H1 (cell line): Measurements from ENCODE around the gene CBX4. TPM values are rescaled to one million over a fixed set of nuclear protein-coding genes. Genes with fewer than 3 reads are reported as not detected.
A peak's percentile ranks its signal among the peaks of the same experiment; 100 is the strongest.

Experiments used
- CTCF ChIA-PET: fragments of 300-600 bp; sonication (Branson Sonifier 250); formaldehyde crosslinking; loops from one replicate; lab custom pipeline; 2021; ENCODE audit not compliant: partially characterized antibody; lab: Charles Lee
- POLR2A ChIA-PET: fragments of 300-600 bp; sonication (Branson Sonifier 250); formaldehyde crosslinking; loops from one replicate; lab custom pipeline; 2021; ENCODE audit warnings: inconsistent platforms; ENCODE audit not compliant: partially characterized antibody; lab: Charles Lee
- DNase-seq, 2 experiments: peaks; one replicate each; pipeline versions ENCODE4 v3.0.0 to v3.0.0-alpha.2; 2010 to 2022; ENCODE audit warnings: low spot score in 2 of 2, low read depth in 1 of 2, mixed read lengths in 1 of 2
- FAIRE-seq: peaks from 2 replicates; lab custom pipeline; 2011; peaks lifted over from hg19 to GRCh38; lab: Jason Lieb, UNC
- H2AFZ ChIP-seq: 2 replicates; pipeline ENCODE4 v1.8.1; 2012; ENCODE audit warnings: low read length, inconsistent platforms
- H2AK5ac ChIP-seq: 2 replicates; pipeline ENCODE4 v1.6.1; 2013; ENCODE audit warnings: low read depth, low read length
- H2BK120ac ChIP-seq: replicated peaks from 2 replicates; pipeline ENCODE3; 2013; ENCODE audit warnings: low read depth, low read length, inconsistent platforms
- H2BK12ac ChIP-seq: 2 replicates; pipeline ENCODE4 v1.6.1; 2013; ENCODE audit warnings: low read depth, low read length
- H2BK15ac ChIP-seq: 2 replicates; pipeline ENCODE4 v1.6.1; 2013; ENCODE audit warnings: low read length
- H2BK20ac ChIP-seq: 2 replicates; pipeline ENCODE4 v1.6.1; 2013; ENCODE audit warnings: low read length
- H2BK5ac ChIP-seq: 2 replicates; pipeline ENCODE4 v1.6.1; 2013; ENCODE audit warnings: low read depth, low read length
- H3K14ac ChIP-seq: 2 replicates; pipeline ENCODE4 v1.6.1; 2013; ENCODE audit warnings: inconsistent platforms; ENCODE audit not compliant: insufficient read length
- H3K18ac ChIP-seq: 2 replicates; pipeline ENCODE4 v1.6.1; 2013; ENCODE audit warnings: low read length; ENCODE audit errors: extremely low read depth
- H3K23ac ChIP-seq: 2 replicates; pipeline ENCODE4 v1.6.1; 2013; ENCODE audit warnings: inconsistent platforms; ENCODE audit not compliant: insufficient read length
- H3K23me2 ChIP-seq: 2 replicates; pipeline ENCODE4 v1.6.1; 2013; ENCODE audit warnings: low read depth, low read length
- H3K27ac ChIP-seq: 2 replicates; pipeline ENCODE4 v1.6.1; 2011; ENCODE audit warnings: low read depth, low read length, inconsistent platforms
- H3K27me3 ChIP-seq, 4 experiments: replicated peaks in 1 of 4; 1 replicate in 1 of 4; 2 replicates in 3 of 4; pipeline versions ENCODE4 v1.6.1 to v1.8.1; 2011 to 2013; ENCODE audit warnings: low read length in 3 of 4, mild to moderate bottlenecking in 3 of 4, inconsistent platforms in 2 of 4, mixed read lengths in 2 of 4, moderate library complexity in 1 of 4; ENCODE audit not compliant: control insufficient read depth in 3 of 4, insufficient read depth in 3 of 4; ENCODE audit errors: extremely low read depth in 1 of 4
- H3K36me3 ChIP-seq, 4 experiments: 2 replicates each; pipeline versions ENCODE4 v1.6.1 to v1.8.1; 2011 to 2013; ENCODE audit warnings: mild to moderate bottlenecking in 4 of 4, low read length in 3 of 4, moderate library complexity in 2 of 4, control low read depth in 1 of 4, inconsistent platforms in 1 of 4; ENCODE audit not compliant: insufficient read depth in 4 of 4, control insufficient read depth in 2 of 4
- H3K4ac ChIP-seq: replicated peaks from 2 replicates; pipeline ENCODE3; 2013; ENCODE audit warnings: low read length, low read depth, mixed read lengths, inconsistent platforms; ENCODE audit not compliant: insufficient read length
- H3K4me1 ChIP-seq, 4 experiments: replicated peaks in 1 of 4; 1 replicate in 1 of 4; 2 replicates in 3 of 4; pipeline versions ENCODE4 v1.6.1 to v1.8.1; 2011 to 2013; ENCODE audit warnings: low read length in 3 of 4, inconsistent platforms in 2 of 4, mixed read lengths in 1 of 4; ENCODE audit not compliant: insufficient read depth in 4 of 4, control insufficient read depth in 3 of 4
- H3K4me2 ChIP-seq, 2 experiments: 2 replicates each; pipeline versions ENCODE4 v1.6.1 to v1.8.1; 2011 to 2013; ENCODE audit warnings: low read depth in 2 of 2, low read length in 2 of 2, control low read depth in 1 of 2, inconsistent platforms in 1 of 2, mild to moderate bottlenecking in 1 of 2; ENCODE audit not compliant: insufficient read depth in 1 of 2
- H3K4me3 ChIP-seq, 4 experiments: fragments of 200-600, 300-600 bp in 1 of 4; sonication (generic), shearing (Covaris generic), sonication (Bioruptor Twin) in 1 of 4; 2 replicates each; pipeline versions ENCODE4 v1.5.1 to v1.8.1; 2011 to 2016; ENCODE audit warnings: low read length in 4 of 4, low read depth in 3 of 4, control low read depth in 2 of 4, inconsistent platforms in 2 of 4, mild to moderate bottlenecking in 2 of 4, mixed read lengths in 1 of 4, moderate library complexity in 1 of 4; ENCODE audit not compliant: insufficient read depth in 2 of 4; ENCODE audit errors: extremely low read depth in 1 of 4
- H3K56ac ChIP-seq: replicated peaks from 2 replicates; pipeline ENCODE3; 2013; ENCODE audit warnings: low read depth, mild to moderate bottlenecking, mixed read lengths, low read length, inconsistent platforms; ENCODE audit not compliant: insufficient read length
- H3K79me1 ChIP-seq: 2 replicates; pipeline ENCODE4 v1.6.1; 2013; ENCODE audit warnings: low read depth, low read length, control low read depth
- H3K79me2 ChIP-seq, 2 experiments: 2 replicates each; pipeline versions ENCODE4 v1.6.1 to v1.8.1; 2012 to 2013; ENCODE audit warnings: low read length in 2 of 2, mild to moderate bottlenecking in 2 of 2, inconsistent platforms in 1 of 2; ENCODE audit not compliant: insufficient read depth in 2 of 2, control insufficient read depth in 1 of 2
- H3K9ac ChIP-seq, 4 experiments: replicated peaks in 1 of 4; 1 replicate in 1 of 4; 2 replicates in 3 of 4; pipeline versions ENCODE4 v1.6.1 to v1.8.1; 2011 to 2013; ENCODE audit warnings: low read depth in 3 of 4, low read length in 3 of 4, control low read depth in 2 of 4, mild to moderate bottlenecking in 2 of 4, moderate library complexity in 2 of 4, inconsistent platforms in 1 of 4; ENCODE audit errors: extremely low read depth in 1 of 4
- H3K9me3 ChIP-seq, 2 experiments: 2 replicates each; pipeline versions ENCODE4 v1.6.1 to v1.8.1; 2012 to 2013; ENCODE audit warnings: mild to moderate bottlenecking in 2 of 2, moderate library complexity in 2 of 2, control low read depth in 1 of 2, inconsistent platforms in 1 of 2, low read depth in 1 of 2, low read length in 1 of 2, mixed read lengths in 1 of 2; ENCODE audit not compliant: insufficient read depth in 2 of 2
- H4K20me1 ChIP-seq, 2 experiments: replicated peaks in 1 of 2; 2 replicates each; pipeline versions ENCODE3 to v1.8.1; 2011 to 2013; ENCODE audit warnings: inconsistent platforms in 2 of 2, low read length in 2 of 2, mild to moderate bottlenecking in 1 of 2; ENCODE audit not compliant: insufficient read depth in 2 of 2, control insufficient read depth in 1 of 2
- H4K5ac ChIP-seq: 2 replicates; pipeline ENCODE4 v1.6.1; 2013; ENCODE audit warnings: low read length, low read depth, mixed read lengths, inconsistent platforms; ENCODE audit not compliant: insufficient read length
- H4K8ac ChIP-seq: 2 replicates; pipeline ENCODE4 v1.8.0; 2013; ENCODE audit warnings: mild to moderate bottlenecking, moderate library complexity, low read length, inconsistent platforms; ENCODE audit not compliant: insufficient read depth; ENCODE audit errors: extremely low read depth
- H4K91ac ChIP-seq: replicated peaks from 2 replicates; pipeline ENCODE3; 2013; ENCODE audit warnings: low read length, mixed read lengths, inconsistent platforms; ENCODE audit not compliant: insufficient read length
- ASH2L ChIP-seq: fragments of 200-600, 300-600 bp; sonication (generic); IDR thresholded peaks from one replicate; pipeline ENCODE4 v1.7.1; 2017; ENCODE audit warnings: low read length
- SRF ChIP-seq: IDR thresholded peaks from 2 replicates; pipeline ENCODE4 v1.6.1; 2011; ENCODE audit warnings: mild to moderate bottlenecking, low read depth, low read length, moderate library complexity
- WGBS, 2 experiments: shearing (Covaris generic) in 1 of 2; methylation state at CpG; one replicate each; pipeline versions ENCODE4 v1.1.6 to v1.1.7; 2013 to 2015; ENCODE audit warnings: low lambda C conversion rate in 2 of 2, mixed read lengths in 2 of 2, inconsistent platforms in 1 of 2, low coverage in 1 of 2, missing lambda C conversion rate in 1 of 2; ENCODE audit not compliant: insufficient replicate concordance in 2 of 2, insufficient coverage in 1 of 2, insufficient read length in 1 of 2; ENCODE audit errors: extremely low coverage in 1 of 2, missing lambda C conversion rate in 1 of 2; 5-methylcytosine and 5-hydroxymethylcytosine counted together
- polyA plus RNA-seq, 7 experiments: library from polyadenylated mRNA; depleted of rRNA in 3 of 7; stranded (reverse) in 5 of 7; unstranded in 2 of 7; fragments of >200 nt in 5 of 7; fragments of 200-250 nt in 2 of 7; gene quantifications; 1 replicate in 5 of 7; 2 replicates in 1 of 7; 4 replicates in 1 of 7; pipeline versions ENCODE4 v1.2.1 to v1.2.3, GENCODE V29; 2011 to 2013; ENCODE audit warnings: missing spikeins in 2 of 7, mixed read lengths in 2 of 7
- total RNA-seq: library from RNA; stranded (reverse); fragmentation: NEBNext Ultra II Directional; extraction: Animal tissue kit (Norgen Biotek cat#: 25700); gene quantifications from 2 replicates; pipeline ENCODE4 v1.2.1, GENCODE V29; 2021

Gene CBX4
- total and polyA plus RNA-seq, 2 of the 8 experiments (the other 6 are each of a cell fraction or from before 2014, with no cell fraction given): 1.8 to 4.0 TPM

DNA sequence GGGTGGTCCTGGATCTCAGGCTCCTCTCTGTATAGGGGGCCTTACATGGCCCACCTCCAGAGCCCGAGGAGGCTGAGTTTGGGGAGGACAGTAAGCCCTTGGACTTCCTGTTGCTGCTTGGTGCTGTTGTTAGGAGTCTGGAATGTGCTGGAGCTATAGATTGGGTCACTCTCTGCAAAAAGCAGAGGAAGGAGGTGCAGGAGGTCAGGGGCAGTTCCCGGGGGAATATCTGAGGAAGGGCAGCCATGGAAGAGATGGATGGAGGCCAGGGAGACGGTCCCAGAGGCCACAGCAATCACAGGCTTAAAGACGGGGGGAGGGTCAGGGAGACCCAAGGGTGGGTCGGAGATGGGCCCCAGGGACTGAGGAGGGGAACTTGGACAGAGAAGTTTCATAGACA is 23.0 kb upstream of the CBX4 start:
- Histone ChIP-seq H3K79me1 (no peaks in the 10 kb centered on the region), H4K91ac (no peak overlapping the region), H2BK12ac (peak overlapping the region; percentile 75; the same call in 1 of the 2 replicates), H3K9ac (no peak overlapping the region), H3K4me1 (peaks cover 0 to 10% (median 6%) of the 10 kb centered on the region in 4 experiments; a peak in 4 of 7 replicates), H3K79me2 (no peaks in the 10 kb centered on the region), H2BK15ac (peak overlapping the region; percentile 81; the same call in 1 of the 2 replicates), H3K18ac (no peak overlapping the region), H2AFZ (no peak overlapping the region), H3K14ac (no peak overlapping the region), H3K36me3 (no peaks in the 10 kb centered on the region), H3K4me2 (no peak overlapping the region), H3K4me3 (no peak overlapping the region), H4K5ac (no peak overlapping the region), H3K56ac (no peak overlapping the region), H3K27ac (no peak overlapping the region), H2AK5ac (0 out of 2 replicates have a peak overlapping the region, but pooled peaks have one; percentile 82), H4K8ac (no peak overlapping the region), H3K9me3 (no peaks in the 10 kb centered on the region), H3K23ac (no peak overlapping the region), H3K27me3 (peaks cover 0 to 2% (median 0%) of the 10 kb centered on the region in 4 experiments; a peak in 1 of 7 replicates), H4K20me1 (no peaks in the 10 kb centered on the region), H2BK5ac (no peak overlapping the region), H2BK20ac (peak overlapping the region; percentile 61; the same call in 1 of the 2 replicates), H3K4ac (no peak overlapping the region), H2BK120ac (no peak overlapping the region), H3K23me2 (peaks cover 2% of the 10 kb centered on the region; the same call in 1 of the 2 replicates)
- ChIA-PET CTCF (interaction anchor here (1.5 kb wide), 1 partner anchor 25 kb away, joined by 5 read pairs; no protein-coding TSS in a partner anchor), POLR2A (interaction anchor here (0.8 to 1.0 kb wide), 2 partner anchors 26 to 59 kb away, joined by 3 read pairs; no protein-coding TSS in a partner anchor)
- DNase-seq (no peak), FAIRE-seq (no peak)
- 83% methylated on average over 5 of the region's 5 CpGs; no CpG with 5 or more reads in 1 of the 2 experiments for WGBS, 2 experiments
- TF ChIP-seq ASH2L: no peak
- no peak for TF ChIP-seq SRF
